GM12873 (cell line): ENCODE results near the gene TMC2.

ENCODE experiments used
- TF ChIP-seq, protein P1 (sequence below): IDR thresholded peaks from 2 replicates; pipeline ENCODE4 v1.5.1; 2012; ENCODE audit warnings: low read depth, mild to moderate bottlenecking, moderate library complexity, low read length, control low read depth; ENCODE audit not compliant: insufficient read depth; ENCODE audit errors: missing control alignments

The TMC2 gene

GRCh38 chr20:2536560-2536986, at the start of gene TMC2:
Gene TMC2 (plus strand): TSS chr20:2536573. CDS start chr20:2536622, 49 bp downstream.
- TF ChIP-seq, protein P1, sequence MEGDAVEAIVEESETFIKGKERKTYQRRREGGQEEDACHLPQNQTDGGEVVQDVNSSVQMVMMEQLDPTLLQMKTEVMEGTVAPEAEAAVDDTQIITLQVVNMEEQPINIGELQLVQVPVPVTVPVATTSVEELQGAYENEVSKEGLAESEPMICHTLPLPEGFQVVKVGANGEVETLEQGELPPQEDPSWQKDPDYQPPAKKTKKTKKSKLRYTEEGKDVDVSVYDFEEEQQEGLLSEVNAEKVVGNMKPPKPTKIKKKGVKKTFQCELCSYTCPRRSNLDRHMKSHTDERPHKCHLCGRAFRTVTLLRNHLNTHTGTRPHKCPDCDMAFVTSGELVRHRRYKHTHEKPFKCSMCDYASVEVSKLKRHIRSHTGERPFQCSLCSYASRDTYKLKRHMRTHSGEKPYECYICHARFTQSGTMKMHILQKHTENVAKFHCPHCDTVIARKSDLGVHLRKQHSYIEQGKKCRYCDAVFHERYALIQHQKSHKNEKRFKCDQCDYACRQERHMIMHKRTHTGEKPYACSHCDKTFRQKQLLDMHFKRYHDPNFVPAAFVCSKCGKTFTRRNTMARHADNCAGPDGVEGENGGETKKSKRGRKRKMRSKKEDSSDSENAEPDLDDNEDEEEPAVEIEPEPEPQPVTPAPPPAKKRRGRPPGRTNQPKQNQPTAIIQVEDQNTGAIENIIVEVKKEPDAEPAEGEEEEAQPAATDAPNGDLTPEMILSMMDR: no peak

- TF ChIP-seq, protein P1: no peak
These were observed 28.9 kb upstream of the TMC2 start for GRCh38 chr20:2507464-2507863.

DNA sequence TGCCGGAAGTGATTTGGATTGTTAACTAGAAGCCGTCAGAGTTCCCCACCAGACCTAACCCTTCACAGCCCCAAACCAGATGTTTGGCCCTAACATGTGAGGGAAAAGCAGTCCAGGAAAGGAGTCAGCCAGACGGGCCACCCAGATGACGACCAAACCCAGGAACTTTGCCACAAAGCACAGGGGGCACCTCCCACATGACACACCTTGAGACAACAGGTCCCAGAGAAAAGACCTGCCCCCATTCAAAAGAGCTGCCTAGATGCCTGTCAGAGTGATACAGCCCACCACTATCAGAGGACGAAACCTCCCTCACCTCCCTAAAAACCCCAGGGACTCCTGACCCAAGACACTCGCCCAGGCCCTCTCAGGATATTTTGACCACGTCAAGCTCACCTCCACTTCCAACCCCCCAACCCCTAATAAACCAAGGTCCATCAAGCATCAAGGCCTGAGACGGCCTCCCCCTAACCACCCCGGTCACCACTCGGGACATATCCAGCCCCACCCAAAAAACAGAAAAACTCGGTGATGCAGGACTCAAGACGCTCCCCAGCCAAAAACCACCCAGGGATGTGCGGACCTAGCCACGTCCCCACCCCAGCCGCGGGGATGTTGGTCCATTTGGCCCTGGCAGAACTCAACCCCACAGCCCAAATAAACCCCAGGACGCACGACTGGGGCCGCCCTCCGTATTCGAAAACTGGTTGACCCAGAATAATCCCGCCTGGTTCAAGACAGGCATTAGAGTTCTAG, 28.3 kb upstream of the TMC2 start:
- TF ChIP-seq, protein P1: no peak

DNA sequence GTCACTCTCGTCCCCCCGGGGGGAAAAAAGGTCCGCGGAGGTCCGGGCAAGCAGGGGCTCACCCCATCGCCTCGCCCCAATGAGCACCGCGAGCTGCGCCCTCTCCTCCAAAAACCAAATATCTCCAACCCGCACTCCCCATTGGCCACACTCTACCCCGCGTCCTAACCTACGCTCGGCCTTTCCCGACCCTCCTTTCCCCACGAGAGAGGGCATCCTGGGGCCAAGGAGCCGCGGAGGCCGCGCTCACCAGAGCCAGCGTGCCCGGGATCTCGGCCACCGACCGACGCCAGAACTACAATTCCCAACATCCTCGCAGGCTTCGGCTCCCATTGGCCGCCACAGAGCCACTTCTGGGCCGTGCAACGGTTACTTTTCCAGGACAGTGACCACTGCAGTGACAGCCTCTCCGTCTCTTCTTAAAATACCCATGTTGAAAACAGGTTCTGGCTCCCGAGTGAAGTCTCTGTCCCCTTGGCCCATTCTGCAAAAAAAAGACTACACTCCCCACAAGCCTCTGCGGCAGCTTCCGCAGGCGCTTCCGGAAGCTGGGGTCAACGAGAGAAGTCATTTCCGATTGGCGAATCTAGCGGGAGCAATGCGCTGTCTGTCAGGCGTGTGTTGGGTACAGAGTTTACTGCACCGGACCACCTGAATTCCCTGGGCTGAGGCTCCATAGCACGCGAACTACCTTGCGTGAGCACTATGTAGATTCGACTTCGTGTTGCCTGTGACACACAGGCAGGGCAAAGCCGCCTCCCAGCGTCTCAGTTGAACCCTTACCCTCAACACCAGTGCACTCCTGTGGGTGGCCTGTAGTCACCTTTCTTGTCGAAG, 27.5 kb upstream of the TMC2 start, which contains the start of gene ZNF343:
TSS of gene ZNF343 (minus strand) at position 285 of the 837 bp plus-strand sequence. CDS start 15,020 bp downstream, outside the sequence.
- TF ChIP-seq, protein P1: peak; percentile 10

DNA sequence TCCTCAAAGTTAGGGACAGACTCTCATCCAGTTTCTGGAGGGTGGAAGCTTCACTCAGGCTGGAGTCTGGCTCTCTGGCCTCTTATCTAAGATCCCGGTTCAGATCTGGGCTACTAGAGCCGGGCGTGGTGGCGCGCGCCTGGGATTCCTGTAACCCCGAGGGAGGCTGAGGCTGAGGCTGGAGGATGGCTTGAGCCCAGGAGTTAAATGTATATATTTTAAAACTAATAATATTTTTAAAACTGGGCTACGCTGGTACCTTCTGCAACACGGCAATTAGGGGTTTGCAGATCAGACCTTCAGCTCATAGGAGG, 26.9 kb upstream of the TMC2 start:
- TF ChIP-seq, protein P1: no peak

DNA sequence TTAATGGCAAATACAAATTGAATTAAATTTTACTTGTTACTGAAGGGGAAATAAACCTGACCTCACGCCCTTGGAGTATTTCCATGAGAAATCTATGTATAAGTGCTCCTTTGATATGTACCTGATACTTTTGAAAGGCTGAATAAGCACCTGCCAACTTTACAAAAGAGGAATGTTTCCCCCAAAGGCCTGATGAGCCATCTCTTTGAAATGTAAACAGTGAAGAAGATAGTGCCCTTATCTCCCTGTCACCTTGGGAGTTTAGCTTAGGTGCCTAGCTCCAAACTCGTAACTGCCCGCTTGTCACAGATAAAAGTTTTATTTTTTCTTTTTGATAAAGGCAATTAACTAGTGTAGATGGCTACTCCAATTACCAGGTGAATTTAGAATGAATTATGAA, 26.6 kb upstream of the TMC2 start:
- TF ChIP-seq, protein P1: no peak

- TF ChIP-seq, protein P1: no peak
These were observed 21.2 kb upstream of the TMC2 start for GRCh38 chr20:2515203-2515602.
